Neuronal stem cell (in vitro differentiated cells): ENCODE results near the gene CSF3.

Source experiments
- DNase-seq: peaks from one replicate; pipeline ENCODE4 v3.0.0-alpha.2; 2013; ENCODE audit warnings: low spot score
- H2AFZ ChIP-seq: one replicate; pipeline ENCODE4 v1.6.1; 2013; ENCODE audit warnings: mild to moderate bottlenecking, low read length, inconsistent platforms
- H2AK5ac ChIP-seq: 2 replicates; pipeline ENCODE4 v1.6.1; 2013; ENCODE audit warnings: low read depth, mild to moderate bottlenecking, inconsistent platforms, low read length, moderate library complexity, mixed read lengths
- H2BK120ac ChIP-seq: 2 replicates; pipeline ENCODE4 v1.6.1; 2013; ENCODE audit warnings: low read depth, mild to moderate bottlenecking, inconsistent platforms, low read length, moderate library complexity, mixed read lengths
- H2BK12ac ChIP-seq: one replicate; pipeline ENCODE4 v1.6.1; 2013; ENCODE audit warnings: low read length, inconsistent platforms
- H2BK15ac ChIP-seq: 2 replicates; pipeline ENCODE4 v1.6.1; 2013; ENCODE audit warnings: mild to moderate bottlenecking, low read length, inconsistent platforms, mixed read lengths
- H2BK5ac ChIP-seq: one replicate; pipeline ENCODE4 v1.6.1; 2013; ENCODE audit warnings: inconsistent platforms, mild to moderate bottlenecking, low read length, moderate library complexity
- H3K14ac ChIP-seq: one replicate; pipeline ENCODE4 v1.6.1; 2013; ENCODE audit warnings: low read length, inconsistent platforms
- H3K18ac ChIP-seq: 2 replicates; pipeline ENCODE4 v1.6.1; 2013; ENCODE audit warnings: low read length, inconsistent platforms
- H3K23ac ChIP-seq: 2 replicates; pipeline ENCODE4 v1.6.1; 2013; ENCODE audit warnings: low read depth, mild to moderate bottlenecking, mixed read lengths, low read length, inconsistent platforms; ENCODE audit not compliant: poor library complexity
- H3K27ac ChIP-seq: replicated peaks from 3 replicates; pipeline ENCODE4 v1.5.1; 2013; ENCODE audit warnings: low read length, inconsistent platforms
- H3K27me3 ChIP-seq, 3 experiments: 2 replicates each; pipeline ENCODE4 v1.6.1; 2013; ENCODE audit warnings: low read length in 3 of 3, mild to moderate bottlenecking in 2 of 3, inconsistent platforms in 1 of 3, low read depth in 1 of 3, mixed read lengths in 1 of 3, moderate library complexity in 1 of 3; ENCODE audit not compliant: control insufficient read depth in 3 of 3, insufficient read depth in 3 of 3
- H3K36me3 ChIP-seq, 2 donors: replicated peaks in 1 of 2; 2 replicates each; pipeline ENCODE4 v1.6.1; 2013; ENCODE audit warnings: low read length in 2 of 2; ENCODE audit not compliant: control insufficient read depth in 2 of 2, insufficient read depth in 2 of 2
- H3K4ac ChIP-seq: 2 replicates; pipeline ENCODE4 v1.6.1; 2013; ENCODE audit warnings: inconsistent platforms, mild to moderate bottlenecking, low read length, moderate library complexity
- H3K4me1 ChIP-seq, 2 donors: 1 replicate in 1 of 2; 2 replicates in 1 of 2; pipeline ENCODE4 v1.6.1; 2013; ENCODE audit warnings: low read length in 2 of 2, low read depth in 1 of 2; ENCODE audit not compliant: control insufficient read depth in 2 of 2, insufficient read depth in 1 of 2
- H3K4me2 ChIP-seq: one replicate; pipeline ENCODE4 v1.6.1; 2013; ENCODE audit warnings: mild to moderate bottlenecking, low read length, inconsistent platforms; ENCODE audit not compliant: insufficient read depth, poor library complexity, severe bottlenecking
- H3K4me3 ChIP-seq, 2 donors: 2 replicates each; pipeline ENCODE4 v1.5.1; 2013; ENCODE audit warnings: low read length in 2 of 2, mild to moderate bottlenecking in 2 of 2, inconsistent platforms in 1 of 2, moderate library complexity in 1 of 2
- H3K79me1 ChIP-seq: one replicate; pipeline ENCODE4 v1.6.1; 2013; ENCODE audit warnings: low read depth, mild to moderate bottlenecking, inconsistent platforms, low read length, moderate library complexity
- H3K9ac ChIP-seq: one replicate; pipeline ENCODE4 v1.6.1; 2013; ENCODE audit warnings: mild to moderate bottlenecking, low read depth, low read length, inconsistent platforms; ENCODE audit not compliant: poor library complexity
- H3K9me3 ChIP-seq, 2 donors: replicated peaks in 1 of 2; 2 replicates each; pipeline versions ENCODE3 to v1.6.1; 2013; ENCODE audit warnings: low read length in 2 of 2, mild to moderate bottlenecking in 2 of 2, inconsistent platforms in 1 of 2, low read depth in 1 of 2, mixed read lengths in 1 of 2, moderate library complexity in 1 of 2; ENCODE audit not compliant: control insufficient read depth in 2 of 2, insufficient read depth in 1 of 2
- H4K8ac ChIP-seq: one replicate; pipeline ENCODE4 v1.6.1; 2013; ENCODE audit warnings: low read depth, mild to moderate bottlenecking, inconsistent platforms, low read length, moderate library complexity
- H4K91ac ChIP-seq: one replicate; pipeline ENCODE4 v1.6.1; 2013; ENCODE audit warnings: low read length, low read depth, mild to moderate bottlenecking, inconsistent platforms; ENCODE audit not compliant: poor library complexity
- WGBS, 2 donors: extraction: QIAGEN DNeasy Blood & Tissue Kit; methylation state at CpG; one replicate each; pipeline ENCODE4 v1.1.7; 2013; ENCODE audit warnings: missing lambda C conversion rate in 2 of 2, mixed read lengths in 1 of 2; ENCODE audit not compliant: insufficient read length in 2 of 2, insufficient replicate concordance in 1 of 2; ENCODE audit errors: extremely low coverage in 2 of 2; 5-methylcytosine and 5-hydroxymethylcytosine counted together

The CSF3 gene

GRCh38 chr17:40019140-40019991 is 4.1 kb downstream of the CSF3 start:
- peak overlapping the region; percentile 56 for H3K14ac ChIP-seq
- peak overlapping the region; percentile 31 for H3K4me2 ChIP-seq
- H2BK120ac ChIP-seq = no peak overlapping the region
- H3K4me1 ChIP-seq = peaks cover 18 to 20% of the 10 kb centered on the region in 2 donors
- no peak overlapping the region for H4K91ac ChIP-seq
- no CpG with 5 or more reads among the region's 24 CpGs for WGBS, 2 donors
- H2AFZ ChIP-seq = no peak overlapping the region
- H3K18ac ChIP-seq = peak overlapping the region; percentile 76
- DNase-seq = no peak
- peak overlapping the region; percentile 38 for H3K4ac ChIP-seq
- no peak overlapping the region for H3K4me3 ChIP-seq
- peaks cover 4% of the 10 kb centered on the region for H3K79me1 ChIP-seq
- H3K9ac ChIP-seq = peak overlapping the region; percentile 44
- H2BK5ac ChIP-seq = peak overlapping the region; percentile 66
- H3K27ac ChIP-seq = peak overlapping the region; percentile 72
- peak overlapping the region; percentile 43 for H4K8ac ChIP-seq
- H3K27me3 ChIP-seq = no peaks in the 10 kb centered on the region
- H3K36me3 ChIP-seq = peaks cover 27 to 60% of the 10 kb centered on the region in 2 donors
- peak overlapping the region; percentile 89 for H2BK15ac ChIP-seq
- no peaks in the 10 kb centered on the region for H3K9me3 ChIP-seq
- H2BK12ac ChIP-seq = peak overlapping the region; percentile 90
- H2AK5ac ChIP-seq = peak overlapping the region; percentile 53
- H3K23ac ChIP-seq = peak overlapping the region; percentile 55

- Histone ChIP-seq H3K18ac (no peak overlapping the region), H2AFZ (no peak overlapping the region), H3K4me3 (no peak overlapping the region), H3K79me1 (peaks cover 4% of the 10 kb centered on the region), H3K4ac (no peak overlapping the region), H3K36me3 (peaks cover 30 to 68% of the 10 kb centered on the region in 2 donors), H2BK120ac (no peak overlapping the region), H3K27me3 (no peaks in the 10 kb centered on the region), H3K4me2 (no peak overlapping the region), H4K91ac (no peak overlapping the region), H3K14ac (no peak overlapping the region), H3K9ac (peak overlapping the region; percentile 63), H2BK15ac (no peak overlapping the region), H2BK5ac (no peak overlapping the region), H3K9me3 (no peaks in the 10 kb centered on the region), H3K4me1 (peaks cover 13 to 16% of the 10 kb centered on the region in 2 donors), H2BK12ac (no peak overlapping the region), H4K8ac (no peak overlapping the region), H2AK5ac (no peak overlapping the region), H3K23ac (no peak overlapping the region), H3K27ac (no peak overlapping the region)
- no peak for DNase-seq
- WGBS, 2 donors = no CpG with 5 or more reads among the region's 13 CpGs
These were observed 4.9 kb downstream of the CSF3 start for GRCh38 chr17:40020146-40020545.

DNA sequence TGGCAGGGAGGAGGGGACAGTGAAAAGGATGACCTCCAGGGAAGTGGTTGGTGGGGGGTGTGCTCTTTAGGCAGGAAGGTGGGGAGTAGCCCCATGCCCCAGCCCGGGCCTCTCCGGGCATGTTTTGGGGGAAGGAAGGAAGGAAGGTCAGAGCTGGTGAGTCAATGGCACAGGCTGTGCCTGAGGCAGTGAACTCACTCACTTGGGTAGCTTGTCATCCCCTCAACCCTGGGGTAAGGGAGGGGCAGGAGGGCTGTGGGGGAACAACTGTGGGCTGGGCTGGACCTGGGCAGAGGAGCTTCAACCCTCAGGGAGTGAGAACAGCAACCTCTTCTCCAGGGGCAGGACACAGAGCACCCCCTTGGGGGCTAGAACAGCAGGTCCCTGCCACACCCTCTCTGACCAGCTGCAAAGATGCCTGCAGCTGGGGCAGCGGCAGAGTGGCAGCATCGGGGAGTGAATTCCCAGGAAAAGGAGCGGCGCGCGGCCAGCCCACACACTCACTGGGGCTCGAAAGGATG is 6.3 kb downstream of the CSF3 start:
- H3K18ac ChIP-seq = no peak overlapping the region
- no peak for DNase-seq
- no peak overlapping the region for H4K8ac ChIP-seq
- no peaks in the 10 kb centered on the region for H3K9me3 ChIP-seq
- H3K36me3 ChIP-seq = peaks cover 40 to 81% of the 10 kb centered on the region in 2 donors
- no peaks in the 10 kb centered on the region for H3K27me3 ChIP-seq
- no peak overlapping the region for H2BK120ac ChIP-seq
- H2BK15ac ChIP-seq = no peak overlapping the region
- H2BK5ac ChIP-seq = no peak overlapping the region
- no peak overlapping the region for H3K27ac ChIP-seq
- H3K4me2 ChIP-seq = no peak overlapping the region
- no CpG with 5 or more reads among the region's 9 CpGs for WGBS, 2 donors
- no peak overlapping the region for H2AFZ ChIP-seq
- H3K4ac ChIP-seq = no peak overlapping the region
- no peak overlapping the region for H3K4me3 ChIP-seq
- peaks cover 11 to 15% of the 10 kb centered on the region in 2 donors for H3K4me1 ChIP-seq
- peaks cover 4% of the 10 kb centered on the region for H3K79me1 ChIP-seq
- H2BK12ac ChIP-seq = no peak overlapping the region
- H4K91ac ChIP-seq = no peak overlapping the region
- H3K14ac ChIP-seq = no peak overlapping the region
- H2AK5ac ChIP-seq = no peak overlapping the region
- no peak overlapping the region for H3K23ac ChIP-seq
- no peak overlapping the region for H3K9ac ChIP-seq

DNA sequence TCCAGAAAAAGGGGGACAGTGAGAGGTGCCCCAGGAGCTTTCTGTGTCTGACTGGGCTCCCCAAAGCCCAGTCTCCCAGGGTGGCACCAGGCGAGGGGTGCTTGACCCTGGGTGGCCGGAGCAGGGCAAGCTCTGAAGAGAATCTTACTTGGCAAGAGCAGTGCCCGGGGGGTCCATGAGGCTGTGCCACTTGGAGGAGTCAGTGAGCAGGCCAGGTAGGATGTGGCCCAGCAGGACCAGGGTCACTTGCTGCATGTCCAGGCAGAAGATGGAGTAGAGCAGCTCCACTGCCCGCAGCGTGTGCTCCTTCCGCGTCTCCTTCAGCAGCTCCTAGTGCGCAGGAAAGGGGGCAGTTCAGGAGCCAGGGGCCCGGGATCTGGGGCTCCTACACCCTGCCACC is 7.3 kb downstream of the CSF3 start:
- peaks cover 11 to 16% of the 10 kb centered on the region in 2 donors for H3K4me1 ChIP-seq
- no CpG with 5 or more reads among the region's 9 CpGs for WGBS, 2 donors

More for the DNA sequence above, 7.3 kb downstream of the CSF3 start:
- H2BK15ac ChIP-seq = no peak overlapping the region
- H2AFZ ChIP-seq = no peak overlapping the region
- H2AK5ac ChIP-seq = no peak overlapping the region
- H3K9ac ChIP-seq = peak overlapping the region; percentile 3
- peak overlapping the region; percentile 80 for H3K23ac ChIP-seq
- H3K27me3 ChIP-seq = no peaks in the 10 kb centered on the region
- no peak overlapping the region for H2BK5ac ChIP-seq
- H3K36me3 ChIP-seq = peaks cover 40 to 90% of the 10 kb centered on the region in 2 donors
- no peaks in the 10 kb centered on the region for H3K9me3 ChIP-seq
- no peak overlapping the region for H3K4me2 ChIP-seq
- no peak overlapping the region for H3K14ac ChIP-seq
- H3K18ac ChIP-seq = no peak overlapping the region
- no peak overlapping the region for H3K27ac ChIP-seq
- no peak overlapping the region for H2BK120ac ChIP-seq
- no peak overlapping the region for H2BK12ac ChIP-seq
- H3K4ac ChIP-seq = no peak overlapping the region
- no peak overlapping the region for H4K8ac ChIP-seq
- no peak overlapping the region for H4K91ac ChIP-seq
- peaks cover 4% of the 10 kb centered on the region for H3K79me1 ChIP-seq
- no peak overlapping the region for H3K4me3 ChIP-seq
- DNase-seq = no peak
